HEK293 (cell line): ENCODE data around the gene STBD1.

Experiments
- CTCF ChIA-PET: fragments of 350-600 bp; formaldehyde crosslinking; extraction: SDS; loops from one replicate; lab custom pipeline; 2021; ENCODE audit warnings: antibody characterized with exemption; lab: Yijun Ruan, JAX
- POLR2A ChIA-PET: fragments of 300-600 bp; formaldehyde crosslinking; extraction: SDS; loops from one replicate; lab custom pipeline; 2020; ENCODE audit warnings: antibody characterized with exemption, inconsistent platforms; lab: Yijun Ruan, JAX
- H3K27ac ChIP-seq: fragments of 200-500 bp; sonication (Bioruptor generic); 2 replicates; pipeline ENCODE4 v1.5.1; 2014; ENCODE audit warnings: low read depth, low read length, control low read depth, inconsistent platforms; ENCODE audit errors: extremely low read depth
- H3K36me3 ChIP-seq, 2 experiments: fragments of 200-500 bp in 1 of 2; sonication (Bioruptor generic) in 1 of 2; 1 replicate in 1 of 2; 2 replicates in 1 of 2; pipeline ENCODE4 v1.5.1; 2014 to 2017; ENCODE audit warnings: inconsistent platforms in 2 of 2, low read length in 2 of 2; ENCODE audit not compliant: control insufficient read depth in 2 of 2, insufficient read depth in 1 of 2
- H3K4me1 ChIP-seq: fragments of 200-500 bp; sonication (Bioruptor generic); 2 replicates; pipeline ENCODE4 v1.5.1; 2014; ENCODE audit warnings: mild to moderate bottlenecking, low read length, inconsistent platforms; ENCODE audit not compliant: control insufficient read depth, insufficient read depth
- H3K4me3 ChIP-seq: 2 replicates; pipeline ENCODE4 v1.5.1; 2011; ENCODE audit warnings: low read depth, mild to moderate bottlenecking, control low read depth, low read length, moderate library complexity
- H3K9me3 ChIP-seq: fragments of 200-500 bp; sonication (Bioruptor generic); 2 replicates; pipeline ENCODE4 v1.5.1; 2014; ENCODE audit warnings: low read depth, low read length, inconsistent platforms; ENCODE audit not compliant: control insufficient read depth, insufficient read depth
- CTCF ChIP-seq: fragments of 450-650 bp; formaldehyde crosslinking; IDR thresholded peaks from 2 replicates; pipeline ENCODE4 v1.5.1; 2016; ENCODE audit warnings: missing biosample characterization, missing genetic modification characterization
- GLI2 ChIP-seq: fragments of 450-650 bp; formaldehyde crosslinking; IDR thresholded peaks from 2 replicates; pipeline ENCODE4; 2017; ENCODE audit warnings: missing biosample characterization, missing genetic modification characterization, low read depth, borderline replicate concordance
- HOXA7 ChIP-seq: sonication (generic); formaldehyde crosslinking; IDR thresholded peaks from 2 replicates; pipeline ENCODE4 v1.8.1; 2022; ENCODE audit warnings: missing genetic modification reagents, borderline replicate concordance
- SALL2 ChIP-seq: fragments of 450-650 bp; formaldehyde crosslinking; IDR thresholded peaks from 2 replicates; pipeline ENCODE4 v1.5.0; 2017; ENCODE audit warnings: missing biosample characterization, mild to moderate bottlenecking, missing genetic modification characterization, borderline replicate concordance
- SCRT2 ChIP-seq: fragments of 450-650 bp; formaldehyde crosslinking; IDR thresholded peaks from 2 replicates; pipeline ENCODE4 v1.5.1; 2016; ENCODE audit warnings: missing biosample characterization, missing genetic modification characterization
- SP7 ChIP-seq: fragments of 450-650 bp; formaldehyde crosslinking; IDR thresholded peaks from 2 replicates; pipeline ENCODE4 v1.5.1; 2016; ENCODE audit warnings: missing biosample characterization, missing genetic modification characterization
- ZBTB48 ChIP-seq: fragments of 450-650 bp; formaldehyde crosslinking; IDR thresholded peaks from 2 replicates; pipeline ENCODE4 v1.5.1; 2016; ENCODE audit warnings: missing biosample characterization, missing genetic modification characterization
- ZFP37 ChIP-seq: fragments of 450-650 bp; formaldehyde crosslinking; IDR thresholded peaks from 2 replicates; pipeline ENCODE4 v1.5.1; 2016; ENCODE audit warnings: missing biosample characterization, missing genetic modification characterization
- ZFP41 ChIP-seq: fragments of 450-650 bp; formaldehyde crosslinking; IDR thresholded peaks from 2 replicates; pipeline ENCODE4 v1.5.1; 2016; ENCODE audit warnings: missing biosample characterization, missing genetic modification characterization, borderline replicate concordance
- ZNF121 ChIP-seq: fragments of 450-650 bp; formaldehyde crosslinking; IDR thresholded peaks from 2 replicates; pipeline ENCODE4 v1.5.1; 2016; ENCODE audit warnings: missing biosample characterization, missing genetic modification characterization
- ZNF146 ChIP-seq: fragments of 450-650 bp; formaldehyde crosslinking; IDR thresholded peaks from 2 replicates; pipeline ENCODE4 v1.5.1; 2016; ENCODE audit warnings: missing biosample characterization, missing genetic modification characterization
- ZNF174 ChIP-seq: fragments of 450-650 bp; formaldehyde crosslinking; IDR thresholded peaks from 2 replicates; pipeline ENCODE4 v1.5.0; 2017; ENCODE audit warnings: missing biosample characterization, mild to moderate bottlenecking, missing genetic modification characterization
- ZNF335 ChIP-seq: fragments of 450-650 bp; formaldehyde crosslinking; conservative IDR thresholded peaks from 2 replicates; pipeline ENCODE4 v1.5.1; 2016; ENCODE audit warnings: missing biosample characterization, missing genetic modification characterization
- ZNF398 ChIP-seq: fragments of 450-650 bp; formaldehyde crosslinking; IDR thresholded peaks from 2 replicates; pipeline ENCODE4 v1.5.1; 2017; ENCODE audit warnings: missing biosample characterization, missing genetic modification characterization
- ZNF423 ChIP-seq: fragments of 450-650 bp; formaldehyde crosslinking; IDR thresholded peaks from 2 replicates; pipeline ENCODE4 v1.5.1; 2016; ENCODE audit warnings: missing biosample characterization, missing genetic modification characterization
- ZNF544 ChIP-seq: fragments of 450-650 bp; formaldehyde crosslinking; IDR thresholded peaks from 2 replicates; pipeline ENCODE4 v1.5.0; 2017; ENCODE audit warnings: missing biosample characterization, missing genetic modification characterization
- ZNF610 ChIP-seq: fragments of 450-650 bp; formaldehyde crosslinking; IDR thresholded peaks from 2 replicates; pipeline ENCODE4 v1.5.1; 2016; ENCODE audit warnings: missing biosample characterization, missing genetic modification characterization, borderline replicate concordance
- ZNF654 ChIP-seq: fragments of 450-650 bp; formaldehyde crosslinking; IDR thresholded peaks from 2 replicates; pipeline ENCODE4 v1.5.1; 2016; ENCODE audit warnings: low read depth, missing biosample characterization, missing genetic modification characterization
- ZSCAN16 ChIP-seq: fragments of 450-650 bp; formaldehyde crosslinking; IDR thresholded peaks from 2 replicates; pipeline ENCODE4 v1.5.1; 2016; ENCODE audit warnings: missing biosample characterization, missing genetic modification characterization

The STBD1 gene

DNA sequence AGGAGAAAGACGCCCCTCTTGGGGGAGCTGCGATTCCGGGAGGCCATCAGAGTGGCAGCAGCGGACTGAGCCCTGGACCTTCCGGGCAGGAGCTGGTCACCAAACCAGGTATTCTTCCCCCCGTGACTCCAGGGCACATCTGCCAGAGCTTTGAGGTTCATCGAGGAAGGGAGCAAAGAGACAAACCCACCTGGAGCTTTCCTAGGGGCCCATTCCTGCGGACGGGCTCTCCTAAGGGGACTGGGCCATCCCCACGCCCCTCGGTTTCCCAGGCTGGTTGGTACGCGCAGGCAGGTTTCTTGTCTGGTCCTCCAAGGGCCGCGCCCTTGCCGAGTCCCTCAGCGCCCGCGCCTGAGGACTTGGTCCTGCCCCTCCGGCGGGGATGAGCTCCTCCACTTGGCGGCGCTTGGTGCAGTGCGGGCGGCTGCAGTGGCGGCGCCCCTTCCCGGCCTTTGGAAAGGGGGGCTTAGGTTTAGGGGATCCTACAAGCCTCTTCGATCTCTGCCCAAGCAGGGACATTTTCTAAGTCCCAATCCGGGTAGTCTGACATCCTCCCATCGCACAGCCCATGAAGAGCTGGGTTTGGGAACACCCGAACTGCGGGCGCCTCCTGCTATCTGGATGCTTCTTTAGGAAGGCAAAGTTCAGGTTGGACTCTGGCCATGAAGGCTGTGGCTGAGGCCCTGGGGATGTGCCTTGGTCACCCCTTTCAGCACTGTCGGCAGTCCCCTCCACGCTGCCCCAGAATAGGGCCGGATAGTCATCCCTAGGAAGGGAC is 538 bp downstream of the STBD1 start (continued):
- no peak for TF ChIP-seq ZNF121 (tag by site-specific recombination)
- TF ChIP-seq CTCF (tag by site-specific recombination) = peak; percentile 57
- no peak for TF ChIP-seq ZFP37 (tag by site-specific recombination)
- no peak for TF ChIP-seq SCRT2
- TF ChIP-seq ZNF610 (tag by site-specific recombination) = no peak
- no peak for TF ChIP-seq ZFP41 (tag by site-specific recombination)
- TF ChIP-seq ZNF335 (tag by site-specific recombination) = peak; percentile 50

GRCh38 chr4:76307660-76308014 is 1.1 kb downstream of the STBD1 start:
- Histone ChIP-seq H3K36me3 (peaks cover 0 to 17% of the 10 kb centered on the region in 2 experiments; a peak in 1 of 3 replicates), H3K27ac (no peak overlapping the region), H3K4me3 (peak overlapping the region; percentile 66), H3K9me3 (no peaks in the 10 kb centered on the region)
- CTCF ChIA-PET = interaction anchor here (0.6 to 4.1 kb wide), 7 partner anchors 29 to 421 kb away, joined by 3 to 28 read pairs (median 5); no protein-coding TSS in a partner anchor
- POLR2A ChIA-PET = interaction anchor here (1.0 kb wide), 1 partner anchor 34 kb away, joined by 3 read pairs; no protein-coding TSS in a partner anchor
- TF ChIP-seq ZNF654 (tag by site-specific recombination) (no peak), ZNF423 (tag by site-specific recombination) (no peak), ZBTB48 (0 out of 2 replicates have a peak, but pooled peaks have one; percentile 27)
- TF ChIP-seq, all 188 proteins: peak for 1
- no peaks in the 10 kb centered on the region for H3K4me1 ChIP-seq

DNA sequence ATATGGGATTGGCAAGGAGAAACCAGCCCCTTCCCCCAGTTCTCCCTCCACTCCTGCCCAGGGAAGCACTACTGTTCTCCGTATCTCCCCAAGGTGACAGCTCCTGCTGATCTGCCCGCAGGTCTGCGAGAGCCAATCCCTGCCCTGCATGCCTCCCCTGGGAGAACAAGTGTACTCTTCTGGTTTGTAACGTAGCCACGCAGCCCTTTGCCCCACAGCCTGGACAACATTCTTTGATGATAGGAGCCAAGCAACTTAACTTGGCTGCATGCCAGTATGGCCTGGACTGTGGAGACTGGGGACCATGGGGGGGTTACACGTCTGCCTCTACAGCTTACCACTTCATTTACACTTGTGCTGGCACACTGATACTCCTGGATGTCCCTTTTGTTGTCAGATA is 2.0 kb downstream of the STBD1 start:
- no peak for TF ChIP-seq GLI2 (tag by site-specific recombination)
- TF ChIP-seq HOXA7 (CRISPR knock-in tag) = no peak
- TF ChIP-seq ZNF544 = no peak
- TF ChIP-seq ZNF146 = no peak
- TF ChIP-seq ZNF174 (tag by site-specific recombination) = no peak
- no peak for TF ChIP-seq SALL2 (tag by site-specific recombination)
- no peak for TF ChIP-seq SP7
- TF ChIP-seq ZNF398 = no peak
- TF ChIP-seq ZSCAN16 (tag by site-specific recombination) = no peak
- TF ChIP-seq ZNF610 (tag by site-specific recombination) = no peak
- ChIA-PET CTCF (interaction anchor here (0.5 to 4.1 kb wide), 3 partner anchors 12 to 77 kb away, joined by 3 to 28 read pairs (median 3); no protein-coding TSS in a partner anchor), POLR2A (no interaction called here)
- Histone ChIP-seq H3K4me1 (no peaks in the 10 kb centered on the region), H3K4me3 (no peak overlapping the region), H3K27ac (no peak overlapping the region), H3K9me3 (no peaks in the 10 kb centered on the region), H3K36me3 (peaks cover 0 to 17% of the 10 kb centered on the region in 2 experiments; a peak in 1 of 3 replicates)
